Parathyroid adenoma (tissue), 2 donors: ENCODE results near the gene PIGS.

ENCODE experiments used
- H2AFZ ChIP-seq: fragments of 300-600 bp; sonication (generic); one replicate; pipeline ENCODE4 v1.7.0; 2017; ENCODE audit warnings: antibody characterized with exemption, mild to moderate bottlenecking
- H3K27ac ChIP-seq: fragments of 300-600 bp; sonication (generic); one replicate; pipeline ENCODE4 v1.7.0; 2017
- H3K27me3 ChIP-seq: fragments of 300-600 bp; sonication (generic); one replicate; pipeline ENCODE4 v1.7.0; 2017; ENCODE audit warnings: low read length; ENCODE audit not compliant: control insufficient read depth, insufficient read depth
- H3K36me3 ChIP-seq: fragments of 300-600 bp; sonication (generic); one replicate; pipeline ENCODE4 v1.7.0; 2017; ENCODE audit warnings: low read length; ENCODE audit not compliant: control insufficient read depth, insufficient read depth
- H3K4me1 ChIP-seq: fragments of 300-600 bp; sonication (generic); one replicate; pipeline ENCODE4 v1.7.0; 2017; ENCODE audit warnings: control low read depth
- H3K4me2 ChIP-seq: fragments of 300-600 bp; sonication (generic); one replicate; pipeline ENCODE4 v1.7.0; 2017; ENCODE audit warnings: low read length
- H3K4me3 ChIP-seq: fragments of 300-600 bp; sonication (generic); one replicate; pipeline ENCODE4 v1.7.0; 2017; ENCODE audit warnings: low read depth, low read length
- H3K79me2 ChIP-seq: fragments of 300-600 bp; sonication (generic); one replicate; pipeline ENCODE4 v1.7.0; 2017; ENCODE audit warnings: control low read depth
- H3K9ac ChIP-seq: fragments of 300-600 bp; sonication (generic); one replicate; pipeline ENCODE4 v1.7.0; 2017; ENCODE audit warnings: mild to moderate bottlenecking
- H3K9me3 ChIP-seq: fragments of 300-600 bp; sonication (generic); one replicate; pipeline ENCODE4 v1.7.0; 2017; ENCODE audit warnings: low read length; ENCODE audit not compliant: control insufficient read depth
- CTCF ChIP-seq: fragments of 300-600 bp; sonication (generic); IDR thresholded peaks from one replicate; pipeline ENCODE4 v1.7.0; 2017; ENCODE audit warnings: antibody characterized with exemption, mild to moderate bottlenecking
- donor health status: primary hyperparathyroidism.

Gene PIGS

DNA sequence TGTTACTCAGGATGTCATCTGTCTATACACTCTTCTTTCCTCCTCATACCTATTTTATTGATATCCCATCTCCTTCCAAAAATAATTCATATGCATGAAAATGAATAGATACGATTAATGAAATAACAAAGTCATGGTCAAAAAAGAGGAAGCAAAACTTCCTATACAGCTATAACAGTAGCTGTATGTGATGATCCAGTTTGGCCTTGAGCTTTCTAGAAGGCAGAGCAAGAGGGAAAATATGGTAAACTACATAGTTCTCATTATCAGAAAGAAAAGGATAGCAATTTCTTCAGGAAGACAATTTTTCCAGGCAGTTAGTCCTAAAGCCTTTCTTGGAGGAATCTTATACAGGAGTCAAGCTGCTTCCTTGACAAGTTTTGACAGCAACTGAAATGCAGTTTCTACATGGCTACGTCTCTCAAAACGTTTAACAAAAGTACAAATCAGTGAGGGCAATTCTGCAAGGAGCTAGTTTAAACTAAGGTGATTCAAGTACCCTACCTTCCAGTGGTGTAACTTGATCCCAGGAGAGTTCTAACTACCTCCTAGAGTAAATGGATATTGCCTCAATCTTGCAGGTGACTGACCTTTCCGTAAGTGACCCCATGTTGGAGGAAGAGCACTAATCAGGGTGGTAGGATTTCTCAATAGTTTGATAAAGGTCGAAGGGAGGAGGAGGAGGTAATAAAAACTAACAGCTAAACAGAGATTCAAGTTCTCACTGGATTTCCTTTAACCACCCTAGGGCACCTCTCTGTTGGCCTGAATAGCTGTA lies 26.5 kb upstream of the PIGS start:
- Histone ChIP-seq H3K9ac (no peak overlapping the region), H3K79me2 (no peaks in the 10 kb centered on the region), H3K27me3 (no peaks in the 10 kb centered on the region), H2AFZ (peak overlapping the region; percentile 96), H3K9me3 (no peaks in the 10 kb centered on the region), H3K4me3 (no peak overlapping the region), H3K4me1 (peaks cover 5% of the 10 kb centered on the region), H3K27ac (no peak overlapping the region), H3K4me2 (no peak overlapping the region), H3K36me3 (no peaks in the 10 kb centered on the region)
- TF ChIP-seq CTCF, result no peak

- Histone ChIP-seq H3K9me3 (no peaks in the 10 kb centered on the region), H3K9ac (no peak overlapping the region), H3K27me3 (no peaks in the 10 kb centered on the region), H3K27ac (no peak overlapping the region), H3K4me2 (no peak overlapping the region), H3K4me3 (no peak overlapping the region), H3K36me3 (no peaks in the 10 kb centered on the region), H3K4me1 (no peaks in the 10 kb centered on the region), H3K79me2 (no peaks in the 10 kb centered on the region), H2AFZ (no peak overlapping the region)
- TF ChIP-seq CTCF, result no peak
Measured at GRCh38 chr17:28592260-28592659, 20.9 kb upstream of the PIGS start.

DNA sequence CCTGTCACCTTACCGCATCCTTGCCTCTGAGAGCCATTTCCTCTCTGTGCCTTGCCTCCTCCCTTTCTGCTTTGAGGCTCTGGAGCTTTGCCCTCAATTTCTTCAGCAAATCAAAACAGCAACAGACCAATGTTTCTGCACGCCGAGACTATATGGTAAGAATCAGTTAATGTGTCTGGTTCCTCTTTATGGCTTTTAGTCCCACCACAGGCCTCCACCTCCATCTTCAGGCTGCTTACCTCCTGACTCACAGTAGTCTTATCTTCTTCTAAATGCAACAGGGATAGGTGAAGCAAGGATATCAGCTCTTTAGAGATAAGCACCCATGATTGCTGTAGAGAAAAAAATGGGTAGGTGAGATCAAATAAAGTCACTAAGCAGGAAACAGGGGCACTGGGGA lies 14.5 kb upstream of the PIGS start:
- no peaks in the 10 kb centered on the region for H3K9me3 ChIP-seq
- no peak overlapping the region for H2AFZ ChIP-seq
- no peak overlapping the region for H3K27ac ChIP-seq
- TF ChIP-seq CTCF, result no peak
- H3K4me3 ChIP-seq, result no peak overlapping the region
- H3K27me3 ChIP-seq, result no peaks in the 10 kb centered on the region
- no peak overlapping the region for H3K9ac ChIP-seq
- H3K4me2 ChIP-seq, result no peak overlapping the region
- H3K36me3 ChIP-seq, result no peaks in the 10 kb centered on the region
- H3K4me1 ChIP-seq, result no peaks in the 10 kb centered on the region
- no peaks in the 10 kb centered on the region for H3K79me2 ChIP-seq

GRCh38 chr17:28584434-28584833 lies 13.1 kb upstream of the PIGS start:
- no peak overlapping the region for H3K27ac ChIP-seq
- no peaks in the 10 kb centered on the region for H3K9me3 ChIP-seq
- no peaks in the 10 kb centered on the region for H3K36me3 ChIP-seq
- no peaks in the 10 kb centered on the region for H3K79me2 ChIP-seq
- no peak overlapping the region for H3K4me3 ChIP-seq
- H3K4me1 ChIP-seq, result no peaks in the 10 kb centered on the region
- no peak for TF ChIP-seq CTCF
- H3K4me2 ChIP-seq, result no peak overlapping the region
- H3K27me3 ChIP-seq, result no peaks in the 10 kb centered on the region
- H3K9ac ChIP-seq, result no peak overlapping the region
- H2AFZ ChIP-seq, result no peak overlapping the region

- no peaks in the 10 kb centered on the region for H3K27me3 ChIP-seq
- no peak overlapping the region for H3K9ac ChIP-seq
- no peaks in the 10 kb centered on the region for H3K79me2 ChIP-seq
- H3K4me2 ChIP-seq, result no peak overlapping the region
- no peak overlapping the region for H3K4me3 ChIP-seq
- no peak overlapping the region for H3K27ac ChIP-seq
- H2AFZ ChIP-seq, result no peak overlapping the region
- no peaks in the 10 kb centered on the region for H3K36me3 ChIP-seq
- no peaks in the 10 kb centered on the region for H3K4me1 ChIP-seq
- no peak for TF ChIP-seq CTCF
- no peaks in the 10 kb centered on the region for H3K9me3 ChIP-seq
Measured at GRCh38 chr17:28582513-28582912, 11.2 kb upstream of the PIGS start.
